K562 (cell line): Measurements from ENCODE around the gene PA2G4. TPM values are rescaled to one million over a fixed set of nuclear protein-coding genes. Genes with fewer than 3 reads are reported as not detected.

Source experiments
- HDAC6 ChIP-seq: IDR thresholded peaks from 2 replicates; pipeline ENCODE4 v1.6.1; 2012; ENCODE audit warnings: low read depth, mild to moderate bottlenecking, control low read depth, inconsistent platforms, low read length, moderate library complexity
- HIVEP1 ChIP-seq: fragments of 250-450 bp; sonication (Bioruptor Pico); IDR thresholded peaks from 2 replicates; pipeline ENCODE4 v1.4.0; 2020; ENCODE audit warnings: mild to moderate bottlenecking
- ILF3 ChIP-seq: fragments of 450-650 bp; IDR thresholded peaks from 2 replicates; pipeline ENCODE4 v1.6.1; 2018; ENCODE audit warnings: antibody characterized with exemption, mild to moderate bottlenecking, moderate library complexity, borderline replicate concordance
- MBD1 ChIP-seq: fragments of 250-450 bp; sonication (Bioruptor Pico); IDR thresholded peaks from 2 replicates; pipeline ENCODE4 v1.8.0; 2022; ENCODE audit warnings: inconsistent platforms
- NFIX ChIP-seq: fragments of 250-450 bp; sonication (Bioruptor Pico); IDR thresholded peaks from 2 replicates; pipeline ENCODE4 v1.4.0; 2020; ENCODE audit warnings: low read depth, mild to moderate bottlenecking, moderate library complexity
- PBX2 ChIP-seq, 2 experiments: IDR thresholded peaks in 1 of 2; conservative IDR thresholded peaks in 1 of 2; 2 replicates each; pipeline ENCODE4 v1.6.1; 2016; ENCODE audit warnings: low read depth in 2 of 2, mild to moderate bottlenecking in 1 of 2, missing compliant biosample characterization in 1 of 2, missing genetic modification characterization in 1 of 2, moderate library complexity in 1 of 2
- PTBP1 ChIP-seq: fragments of 200-400 bp; formaldehyde crosslinking; IDR thresholded peaks from 2 replicates; pipeline ENCODE4 v1.6.1; 2017; ENCODE audit warnings: low read depth, low read length
- STAT6 ChIP-seq: sonication (generic); formaldehyde crosslinking; IDR thresholded peaks from 2 replicates; pipeline ENCODE4 v1.8.1; 2023; ENCODE audit warnings: mild to moderate bottlenecking, missing genetic modification reagents
- THAP12 ChIP-seq: fragments of 250-450 bp; sonication (Bioruptor Pico); IDR thresholded peaks from 2 replicates; pipeline ENCODE4 v1.9.0; 2021; ENCODE audit warnings: mild to moderate bottlenecking, inconsistent platforms
- ZBTB5 ChIP-seq: fragments of 450-650 bp; IDR thresholded peaks from 2 replicates; pipeline ENCODE4 v1.6.1; 2017; ENCODE audit warnings: antibody characterized with exemption
- ZNF655 ChIP-seq: fragments of 250-450 bp; sonication (Bioruptor Pico); IDR thresholded peaks from 2 replicates; pipeline ENCODE4 v1.5.0; 2021
- polyA plus RNA-seq, 8 experiments: library from polyadenylated mRNA; depleted of rRNA in 4 of 8; stranded (reverse) in 5 of 8; unstranded in 3 of 8; fragments of >200 nt; fragmentation: Nextera tagmentation in 2 of 8; fragmentation: Illumina TruSeq in 1 of 8; extraction: Ambion mirVana in 2 of 8; extraction: Trizol in 1 of 8; gene quantifications; 2 replicates each; pipeline versions ENCODE4 v1.2.1 to v1.2.3, GENCODE V29; 2011 to 2014; ENCODE audit warnings: inconsistent platforms in 1 of 8, missing spikeins in 1 of 8
- total RNA-seq, 7 experiments: library from RNA; depleted of rRNA in 6 of 7; stranded (reverse); fragments of >200 nt in 6 of 7; fragmentation: Illumina TruSeq in 2 of 7; extraction: Trizol in 2 of 7; gene quantifications; 2 replicates each; pipeline versions ENCODE4 v1.2.1 to v1.2.3, GENCODE V29; 2011 to 2021; ENCODE audit warnings: low replicate concordance in 1 of 7

The PA2G4 gene
- total and polyA plus RNA-seq, 9 of the 15 experiments (the other 6 are each of a cell fraction or from before 2014, with no cell fraction given) = 230 to 925 (median 638) TPM

GRCh38 chr12:56117778-56118687 is 13.7 kb downstream of the PA2G4 start, which contains the start of gene ZC3H10 (continued):
- TF ChIP-seq STAT6 (CRISPR knock-in tag) (peak; percentile 65; the same call in 1 of the 2 replicates), HIVEP1 (CRISPR knock-in tag) (0 out of 2 replicates have a peak, but pooled peaks have one; percentile 62), THAP12 (CRISPR knock-in tag) (peak; percentile 82), ZBTB5 (no peak), NFIX (CRISPR knock-in tag) (no peak), ZNF655 (no peak), PBX2 (CRISPR knock-in tag; IDR thresholded peaks at IDR 0.05; ENCODE audit: low read depth) (no peak), PBX2 (tag; conservative IDR thresholded peaks at IDR 0.05; ENCODE audit: low read depth) (no peak), HDAC6 (0 out of 2 replicates have a peak, but pooled peaks have one; percentile 84), PTBP1 (peak; percentile 88; the same call in 1 of the 2 replicates), MBD1 (no peak), ILF3 (peak; percentile 98)
